RWPE2 (cell line): ENCODE results near the gene RNASEH2C.

ENCODE experiments used
- ATAC-seq: fragments of 200-7000 bp; cut with Tn5 transposase; 3 replicates; pipeline ENCODE4 v1.9.1; 2021; ENCODE audit warnings: low read depth
- DNase-seq: peaks from one replicate; pipeline ENCODE4 v3.0.0-alpha.2; 2020; ENCODE audit warnings: low spot score
- H3K27ac ChIP-seq: fragments of 450-650 bp; 2 replicates; pipeline ENCODE4 v1.5.1; 2017; ENCODE audit warnings: mild to moderate bottlenecking; ENCODE audit not compliant: poor library complexity, severe bottlenecking
- H3K27me3 ChIP-seq: fragments of 250-450 bp; sonication (Bioruptor Pico); 2 replicates; pipeline ENCODE4 v1.5.1; 2021; ENCODE audit warnings: mild to moderate bottlenecking, moderate library complexity; ENCODE audit not compliant: insufficient read depth, poor library complexity, severe bottlenecking
- H3K36me3 ChIP-seq: fragments of 250-450 bp; sonication (Bioruptor Pico); 2 replicates; pipeline ENCODE4 v1.5.1; 2020; ENCODE audit warnings: low read depth, mild to moderate bottlenecking, moderate library complexity
- H3K4me1 ChIP-seq: fragments of 250-450 bp; sonication (Bioruptor Pico); 2 replicates; pipeline ENCODE4 v1.5.1; 2021; ENCODE audit warnings: mild to moderate bottlenecking, moderate library complexity; ENCODE audit not compliant: insufficient read depth, poor library complexity, severe bottlenecking
- H3K4me3 ChIP-seq: fragments of 250-450 bp; sonication (Bioruptor Pico); 2 replicates; pipeline ENCODE4 v1.5.1; 2021; ENCODE audit warnings: mild to moderate bottlenecking, moderate library complexity; ENCODE audit not compliant: severe bottlenecking
- H3K9me3 ChIP-seq: fragments of 250-450 bp; sonication (Bioruptor Pico); 2 replicates; pipeline ENCODE4 v1.5.1; 2021; ENCODE audit warnings: mild to moderate bottlenecking, moderate library complexity; ENCODE audit not compliant: severe bottlenecking
- TF ChIP-seq, protein P1 (sequence below): fragments of 450-650 bp; IDR thresholded peaks from one replicate; pipeline ENCODE4 v1.5.1; 2017; ENCODE audit warnings: mild to moderate bottlenecking, moderate library complexity; ENCODE audit not compliant: poor library complexity, severe bottlenecking

Gene RNASEH2C

DNA sequence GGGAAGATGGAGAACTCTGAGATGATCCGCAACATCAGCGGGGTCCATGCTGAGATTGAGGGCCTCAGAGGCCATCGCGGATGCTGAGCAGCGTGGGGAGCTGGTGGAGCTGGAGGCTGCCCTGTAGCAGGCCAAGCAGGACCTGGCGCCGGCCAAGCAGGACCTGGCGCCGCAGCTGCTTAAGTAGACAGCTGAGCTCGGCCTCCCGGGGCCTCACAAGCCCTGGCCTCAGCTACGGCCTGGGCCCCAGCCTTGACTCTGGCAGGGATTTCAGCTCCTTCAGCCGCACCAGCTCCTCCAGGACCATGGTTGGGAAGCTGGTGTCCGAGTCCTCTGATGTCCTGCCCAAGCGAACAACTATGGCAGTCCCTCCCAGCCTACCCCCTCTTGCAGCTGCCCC is 7.3 kb upstream of the RNASEH2C start:
- TF ChIP-seq, protein P1, sequence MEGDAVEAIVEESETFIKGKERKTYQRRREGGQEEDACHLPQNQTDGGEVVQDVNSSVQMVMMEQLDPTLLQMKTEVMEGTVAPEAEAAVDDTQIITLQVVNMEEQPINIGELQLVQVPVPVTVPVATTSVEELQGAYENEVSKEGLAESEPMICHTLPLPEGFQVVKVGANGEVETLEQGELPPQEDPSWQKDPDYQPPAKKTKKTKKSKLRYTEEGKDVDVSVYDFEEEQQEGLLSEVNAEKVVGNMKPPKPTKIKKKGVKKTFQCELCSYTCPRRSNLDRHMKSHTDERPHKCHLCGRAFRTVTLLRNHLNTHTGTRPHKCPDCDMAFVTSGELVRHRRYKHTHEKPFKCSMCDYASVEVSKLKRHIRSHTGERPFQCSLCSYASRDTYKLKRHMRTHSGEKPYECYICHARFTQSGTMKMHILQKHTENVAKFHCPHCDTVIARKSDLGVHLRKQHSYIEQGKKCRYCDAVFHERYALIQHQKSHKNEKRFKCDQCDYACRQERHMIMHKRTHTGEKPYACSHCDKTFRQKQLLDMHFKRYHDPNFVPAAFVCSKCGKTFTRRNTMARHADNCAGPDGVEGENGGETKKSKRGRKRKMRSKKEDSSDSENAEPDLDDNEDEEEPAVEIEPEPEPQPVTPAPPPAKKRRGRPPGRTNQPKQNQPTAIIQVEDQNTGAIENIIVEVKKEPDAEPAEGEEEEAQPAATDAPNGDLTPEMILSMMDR: no peak
- Histone ChIP-seq H3K4me1 (no peaks in the 10 kb centered on the region), H3K36me3 (no peaks in the 10 kb centered on the region), H3K27me3 (no peaks in the 10 kb centered on the region), H3K9me3 (no peaks in the 10 kb centered on the region), H3K4me3 (no peak overlapping the region), H3K27ac (no peak overlapping the region)
- ATAC-seq: no peak
- no peak for DNase-seq

DNA sequence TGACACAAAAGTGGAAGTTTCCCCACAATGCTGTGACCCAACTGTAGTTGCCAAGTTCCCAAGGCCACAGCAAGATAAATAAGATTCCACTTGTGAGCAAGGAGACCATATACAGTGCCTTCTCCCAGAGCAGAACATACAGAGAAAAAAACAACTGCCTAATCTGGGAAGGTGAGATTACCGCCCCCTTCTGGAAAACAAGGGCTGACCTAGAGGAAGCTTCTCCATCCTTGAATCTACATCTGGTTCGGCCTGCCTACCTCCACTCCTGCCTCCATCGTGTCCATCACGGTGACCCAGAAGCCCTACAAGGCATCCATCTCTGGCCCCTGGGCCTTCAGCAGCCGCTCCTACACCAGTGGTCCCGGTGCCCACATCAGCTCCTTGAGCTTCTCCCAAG is 6.1 kb upstream of the RNASEH2C start:
- H3K9me3 ChIP-seq: no peaks in the 10 kb centered on the region
- H3K36me3 ChIP-seq: no peaks in the 10 kb centered on the region
- TF ChIP-seq, protein P1: no peak
- H3K4me3 ChIP-seq: no peak overlapping the region
- no peaks in the 10 kb centered on the region for H3K4me1 ChIP-seq
- no peaks in the 10 kb centered on the region for H3K27me3 ChIP-seq
- DNase-seq (no peak), ATAC-seq (no peak)
- no peak overlapping the region for H3K27ac ChIP-seq

DNA sequence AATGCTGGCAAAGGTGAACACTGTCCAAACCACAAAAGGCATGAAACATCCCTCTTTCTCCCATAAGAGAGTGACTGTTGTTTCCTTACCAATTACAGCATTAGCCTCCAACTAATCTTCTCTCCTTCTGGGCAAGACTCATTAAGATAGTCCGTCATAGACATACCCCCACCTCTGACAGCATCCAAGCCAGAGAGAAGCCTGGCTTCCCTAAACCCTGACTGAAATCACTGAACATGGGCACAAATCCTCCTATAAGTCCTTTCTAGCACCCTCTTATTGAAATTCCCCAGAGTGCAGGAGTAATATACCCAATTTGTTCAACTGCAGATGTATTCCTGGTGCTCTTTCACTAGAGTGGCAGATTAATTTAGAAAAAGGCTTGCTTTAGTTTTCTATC is 1.7 kb upstream of the RNASEH2C start:
- TF ChIP-seq, protein P1: no peak
- H3K4me1 ChIP-seq: no peaks in the 10 kb centered on the region
- no peak overlapping the region for H3K27ac ChIP-seq
- no peaks in the 10 kb centered on the region for H3K9me3 ChIP-seq
- H3K36me3 ChIP-seq: peaks cover 21% of the 10 kb centered on the region
- H3K27me3 ChIP-seq: no peaks in the 10 kb centered on the region
- H3K4me3 ChIP-seq: no peak overlapping the region
- DNase-seq (no peak), ATAC-seq (no peak)

DNA sequence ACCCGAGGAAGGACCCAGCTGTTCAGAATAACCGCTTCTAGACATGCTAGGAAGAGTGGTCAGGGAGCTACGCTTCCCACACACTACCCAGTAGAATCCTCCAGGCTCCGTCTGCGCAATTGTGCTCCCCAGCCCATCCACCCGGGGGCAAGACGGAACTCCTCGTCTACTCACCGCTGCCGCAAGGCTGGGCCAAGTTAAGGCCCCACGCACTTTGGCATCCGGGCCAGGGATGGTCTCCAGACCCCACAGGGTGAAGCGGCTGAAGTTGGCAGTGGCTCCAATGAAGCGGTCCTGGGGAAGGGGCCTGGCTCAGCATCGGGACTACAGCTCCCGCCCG is 757 bp downstream of the RNASEH2C start:
- no peak for DNase-seq
- Histone ChIP-seq H3K27ac (peak overlapping the region; percentile 30), H3K4me1 (no peaks in the 10 kb centered on the region), H3K9me3 (no peaks in the 10 kb centered on the region), H3K27me3 (no peaks in the 10 kb centered on the region), H3K36me3 (peaks cover 41% of the 10 kb centered on the region), H3K4me3 (peak overlapping the region; percentile 97)
- ATAC-seq: peak; percentile 27
- TF ChIP-seq, protein P1: no peak

DNA sequence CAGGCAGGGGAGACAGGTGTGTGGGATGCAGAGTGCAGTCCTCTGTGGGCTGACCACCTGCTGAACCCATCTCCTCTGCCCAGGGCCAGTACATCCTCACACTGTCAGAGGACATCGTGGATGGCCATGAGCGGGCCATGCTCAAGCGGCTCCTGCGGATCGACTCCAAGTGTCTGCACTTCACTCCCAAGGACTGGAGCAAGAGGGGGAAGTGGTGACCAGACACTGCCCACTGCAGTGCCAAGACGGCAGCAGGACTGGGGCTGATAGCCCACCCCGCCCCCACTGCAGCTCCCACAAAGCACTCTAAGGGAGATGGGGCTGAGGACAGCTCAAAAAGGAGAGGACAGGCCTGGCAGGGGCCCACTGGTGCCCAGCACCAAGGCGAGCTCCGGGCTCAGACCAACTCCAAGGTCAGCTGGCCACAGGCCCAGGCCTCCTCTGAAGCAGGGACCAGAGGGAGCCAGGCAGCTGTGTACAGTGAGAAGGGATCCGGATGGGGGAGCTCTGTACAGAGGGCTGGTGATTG is 1.6 kb downstream of the RNASEH2C start:
- Histone ChIP-seq H3K27ac (no peak overlapping the region), H3K9me3 (no peaks in the 10 kb centered on the region), H3K36me3 (peaks cover 49% of the 10 kb centered on the region), H3K27me3 (no peaks in the 10 kb centered on the region), H3K4me3 (peak overlapping the region; percentile 97), H3K4me1 (no peaks in the 10 kb centered on the region)
- no peak for DNase-seq
- no peak for ATAC-seq
- TF ChIP-seq, protein P1: no peak
